ENCODE measurements around the gene DEPP1. TPM values are rescaled to one million over a fixed set of nuclear protein-coding genes. Genes with fewer than 3 reads are reported as not detected.

DEPP1 gene
- total and polyA plus RNA-seq, 2 of the 13 experiments (the other 11 are each of a cell fraction or from before 2014, with no cell fraction given): 14.8 to 270 TPM

GRCh38 chr10:44963772-44964633 is 14.6 kb downstream of the DEPP1 start (continued):
- no peak for TF ChIP-seq TCF7 (IDR thresholded peaks at IDR 0.05; ENCODE audit: low read depth)
- TF ChIP-seq SIN3B (IDR thresholded peaks at IDR 0.05; ENCODE audit: low read length): no peak
- TF ChIP-seq ZBTB43 (CRISPR knock-in tag; conservative IDR thresholded peaks at IDR 0.05): peak; percentile 80; the same call in 1 of the 2 replicates
- peak; percentile 36; the same call in 1 of the 2 replicates for TF ChIP-seq POLR2AphosphoS5 (IDR thresholded peaks at IDR 0.05; ENCODE audit: low read depth, low read length)
- TF ChIP-seq ZNF205 (CRISPR knock-in tag; IDR thresholded peaks at IDR 0.05): peak; percentile 98
- peak; percentile 53; the same call in 1 of the 2 replicates for TF ChIP-seq BCL3 (CRISPR knock-in tag; IDR thresholded peaks at IDR 0.05)
- TF ChIP-seq ZNF30 (CRISPR knock-in tag; IDR thresholded peaks at IDR 0.05): no peak
- TF ChIP-seq BRD4 (CRISPR knock-in tag; IDR thresholded peaks at IDR 0.05): peak; percentile 63; the same call in 1 of the 2 replicates
- no peak for TF ChIP-seq ZBTB26 (CRISPR knock-in tag; IDR thresholded peaks at IDR 0.05; ENCODE audit: borderline replicate concordance)
- TF ChIP-seq HNF4A (CRISPR knock-in tag; IDR thresholded peaks at IDR 0.05): peak; percentile 75
- TF ChIP-seq ZNF280B (CRISPR knock-in tag; IDR thresholded peaks at IDR 0.05; ENCODE audit: borderline replicate concordance): 0 out of 2 replicates have a peak, but pooled peaks have one; percentile 32
- 0 out of 2 replicates have a peak, but pooled peaks have one; percentile 41 for TF ChIP-seq ARHGAP35 (CRISPR knock-in tag; IDR thresholded peaks at IDR 0.05; ENCODE audit: borderline replicate concordance)
- TF ChIP-seq ZFP37 (CRISPR knock-in tag; IDR thresholded peaks at IDR 0.05; ENCODE audit: borderline replicate concordance): 0 out of 2 replicates have a peak, but pooled peaks have one; percentile 54
- 0 out of 2 replicates have a peak, but pooled peaks have one; percentile 48 for TF ChIP-seq ZNF772 (CRISPR knock-in tag; IDR thresholded peaks at IDR 0.05)
- peak; percentile 65; the same call in 1 of the 2 replicates for TF ChIP-seq SOX5 (CRISPR knock-in tag; IDR thresholded peaks at IDR 0.05; ENCODE audit: borderline replicate concordance)
- no peak for TF ChIP-seq ZNF430 (CRISPR knock-in tag; IDR thresholded peaks at IDR 0.05)
- TF ChIP-seq ZNF383 (CRISPR knock-in tag; IDR thresholded peaks at IDR 0.05; ENCODE audit: borderline replicate concordance): no peak
- TF ChIP-seq MTA1 (CRISPR knock-in tag; IDR thresholded peaks at IDR 0.05; ENCODE audit: borderline replicate concordance): peak; percentile 58; the same call in 1 of the 2 replicates
- peak; percentile 44; the same call in 1 of the 2 replicates for TF ChIP-seq KDM4B (CRISPR knock-in tag; IDR thresholded peaks at IDR 0.05)
- 0 out of 2 replicates have a peak, but pooled peaks have one; percentile 32 for TF ChIP-seq RCOR2 (CRISPR knock-in tag; IDR thresholded peaks at IDR 0.05)
- no peak for TF ChIP-seq FOXK1 (CRISPR knock-in tag; IDR thresholded peaks at IDR 0.05; ENCODE audit: borderline replicate concordance, low read depth)
